HG03432 (cell line): ENCODE data around the gene HSD17B2.
"Not testable (repeated sequence)": the region's sequence is repeated elsewhere in the genome, so short reads cannot be mapped to it uniquely, and the experiment has no call there.

Experiments used
- ATAC-seq: cut with Tn5 transposase; IDR thresholded peaks from one replicate; pipeline ENCODE4 v1.9.1; 2021; ENCODE audit warnings: mild to moderate bottlenecking, moderate library complexity; ENCODE audit not compliant: unreplicated experiment

HSD17B2 gene

DNA sequence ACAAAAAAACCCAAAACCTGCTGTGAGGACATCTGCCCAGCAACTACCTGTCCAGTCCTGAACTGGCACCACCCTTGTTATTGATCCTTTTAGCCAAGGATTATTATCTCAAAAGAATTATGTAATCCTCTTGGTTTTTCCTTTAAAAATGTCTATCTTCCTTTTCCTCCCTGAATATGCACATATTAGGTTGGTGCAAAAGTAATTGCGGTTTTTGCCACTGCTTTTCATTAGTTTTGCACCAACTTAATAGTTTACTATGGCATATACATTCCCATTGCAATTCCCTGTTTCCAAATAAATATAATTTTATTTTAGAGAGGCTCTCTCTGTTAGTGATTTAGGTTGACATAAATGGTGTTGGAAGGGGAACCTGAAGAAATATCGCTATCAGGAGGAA lies 83.7 kb downstream of the HSD17B2 start:
- no peak for ATAC-seq

GRCh38 chr16:82119405-82119804 lies 84.4 kb downstream of the HSD17B2 start:
- no peak for ATAC-seq

DNA sequence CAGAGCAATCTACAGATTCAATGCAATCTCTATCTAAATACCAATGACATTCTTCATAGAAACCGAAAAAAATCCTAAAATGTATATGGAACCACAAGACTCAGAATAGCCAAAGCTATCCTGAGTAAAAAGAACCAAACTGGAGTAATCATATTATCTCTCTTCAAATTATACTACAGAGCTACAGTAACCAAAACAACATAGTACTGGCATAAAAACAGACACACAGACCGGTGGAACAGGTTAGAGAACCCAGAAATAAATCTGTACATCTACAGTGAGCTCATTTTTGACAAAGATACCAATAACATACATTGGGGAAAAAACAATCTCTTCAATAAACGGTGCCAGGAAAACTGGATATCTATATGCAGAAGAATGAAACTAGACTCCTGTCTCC lies 89.6 kb downstream of the HSD17B2 start:
- ATAC-seq, result no peak

GRCh38 chr16:82129881-82130280 lies 94.8 kb downstream of the HSD17B2 start:
- no peak for ATAC-seq

DNA sequence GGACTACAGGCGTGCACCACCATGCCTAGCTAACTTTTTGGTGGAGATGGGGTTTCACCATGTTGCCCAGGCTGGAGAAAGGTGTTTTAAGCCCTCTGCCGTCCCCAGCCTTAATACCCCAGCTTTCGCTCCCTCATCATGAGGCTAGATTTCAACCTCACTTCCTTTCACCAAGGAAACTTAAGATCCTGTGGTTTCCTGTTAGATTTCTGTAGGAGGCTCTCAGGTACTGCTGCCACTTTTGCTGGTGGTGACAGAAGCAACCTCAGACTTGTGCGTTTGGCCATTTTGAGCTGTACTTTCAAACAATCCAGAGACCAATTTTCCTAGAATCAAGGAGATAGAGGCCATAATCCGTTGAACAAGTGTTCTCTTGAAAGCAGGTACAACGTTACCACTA lies 98.7 kb downstream of the HSD17B2 start:
- ATAC-seq, result no peak

- no peak for ATAC-seq
Observed at GRCh38 chr16:82134846-82135245, 99.8 kb downstream of the HSD17B2 start.

DNA sequence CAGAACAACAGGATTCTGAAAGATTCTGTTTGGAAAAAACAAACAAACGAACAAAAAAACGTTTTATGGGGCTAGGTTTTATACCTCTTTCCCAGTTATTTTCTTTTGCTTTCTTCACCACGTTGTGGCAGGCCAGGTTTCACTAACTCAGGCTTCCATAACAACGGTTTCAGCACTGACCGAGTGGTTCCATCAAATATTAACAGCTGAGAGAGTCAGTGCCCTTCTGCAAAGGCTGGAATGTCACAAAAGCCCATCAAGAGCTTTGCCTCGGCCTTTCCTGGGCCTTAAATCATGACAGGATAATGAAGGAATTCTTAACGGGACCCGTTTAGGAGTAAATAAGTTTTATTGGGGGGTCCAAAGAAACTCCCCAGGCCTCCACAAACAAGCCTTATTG lies 100.8 kb downstream of the HSD17B2 start:
- no peak for ATAC-seq

- no peak for ATAC-seq
Observed at GRCh38 chr16:82136956-82137821, 102.1 kb downstream of the HSD17B2 start.

DNA sequence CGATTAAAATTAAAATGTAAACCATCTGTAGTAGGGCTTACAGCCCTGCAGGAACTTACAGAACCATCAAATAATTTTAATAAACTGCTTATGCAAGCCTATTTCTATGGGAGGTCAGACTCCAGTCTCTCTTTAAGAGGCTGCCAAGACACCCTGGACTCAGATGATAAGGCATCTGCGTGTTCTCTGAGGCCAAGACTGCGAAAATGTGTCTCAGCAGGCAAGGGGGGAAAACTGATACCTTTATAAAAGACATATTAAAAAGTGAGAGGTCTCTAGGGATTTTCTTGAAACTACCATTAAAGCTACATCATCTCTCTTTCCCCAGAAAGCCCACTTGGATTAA lies 102.7 kb downstream of the HSD17B2 start:
- no peak for ATAC-seq

DNA sequence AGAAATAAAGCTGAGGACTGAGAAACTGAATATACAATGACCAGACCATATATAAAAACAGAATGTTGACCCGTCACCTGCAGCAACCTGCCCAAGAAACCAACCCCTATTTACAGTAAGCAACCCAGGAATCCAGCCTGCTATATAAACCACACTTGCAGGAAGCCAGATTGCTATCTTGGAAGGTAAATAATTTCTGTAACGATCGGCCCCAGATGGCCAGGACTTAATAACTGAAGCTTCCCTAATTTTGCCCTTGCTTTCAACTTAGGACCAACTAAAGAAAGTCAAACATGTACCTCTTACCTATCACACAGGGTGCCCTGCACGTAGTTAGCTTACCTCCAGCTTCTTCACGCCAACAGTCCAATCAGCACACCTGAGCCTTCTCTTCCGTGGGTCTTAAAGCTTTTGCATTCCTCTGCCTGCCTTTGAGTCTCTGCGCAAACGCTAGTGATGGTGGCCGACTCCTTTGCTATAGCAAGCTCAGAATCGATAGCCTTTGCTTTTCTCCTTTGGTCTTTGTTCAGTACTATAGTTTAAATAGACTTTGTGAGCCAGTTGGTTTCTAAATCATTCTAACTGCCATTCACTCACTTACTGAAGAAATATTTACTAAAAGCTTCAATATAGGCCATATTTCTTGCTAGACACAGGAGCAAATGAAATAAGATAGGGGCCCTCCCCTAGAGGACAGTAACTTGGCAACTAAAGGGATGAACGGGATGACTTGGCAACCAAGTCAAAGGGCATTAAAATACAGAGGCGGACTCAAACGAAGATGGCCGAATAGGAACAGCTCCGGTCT lies 103.6 kb downstream of the HSD17B2 start:
- ATAC-seq, result no peak

DNA sequence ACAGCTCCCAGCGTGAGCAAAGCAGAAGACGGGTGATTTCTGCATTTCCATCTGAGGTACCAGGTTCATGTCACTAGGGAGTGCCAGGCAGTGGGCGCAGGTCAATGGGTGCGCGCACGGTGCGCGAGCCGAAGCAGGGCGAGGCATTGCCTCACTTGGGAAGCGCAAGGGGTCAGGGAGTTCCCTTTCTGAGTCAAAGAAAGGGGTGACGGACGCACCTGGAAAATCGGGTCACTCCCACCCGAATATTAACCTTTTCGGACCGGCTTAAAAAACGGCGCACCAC lies 104.2 kb downstream of the HSD17B2 start:
- ATAC-seq, result not testable (repeated sequence)

DNA sequence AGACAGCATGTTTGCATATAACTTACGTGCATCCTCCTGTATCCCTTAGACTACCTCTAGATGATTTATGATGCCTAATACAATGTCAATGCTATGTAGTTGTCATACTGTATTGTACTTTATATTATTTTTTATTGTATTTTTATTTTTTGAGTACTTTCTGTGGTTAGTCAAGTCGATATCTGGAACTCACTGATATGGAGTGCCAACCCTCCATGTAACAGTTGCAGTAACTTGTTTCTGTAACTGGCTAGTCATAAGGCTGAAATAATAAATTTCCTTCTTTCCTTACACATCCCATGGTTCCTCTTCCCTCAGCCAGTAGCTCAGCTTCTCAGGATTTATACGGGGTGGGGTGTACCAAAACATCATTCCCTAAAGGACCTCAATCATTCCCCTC lies 111.5 kb downstream of the HSD17B2 start:
- ATAC-seq, result no peak

GRCh38 chr16:82146957-82147356 lies 111.9 kb downstream of the HSD17B2 start:
- no peak for ATAC-seq

GRCh38 chr16:82147546-82147945 lies 112.5 kb downstream of the HSD17B2 start:
- no peak for ATAC-seq
